Anterior cingulate cortex (tissue), 58 donors: Measurements from ENCODE around the gene TSPO.
"Not testable (repeated sequence)": the region's sequence is repeated elsewhere in the genome, so short reads cannot be mapped to it uniquely, and the experiment has no call there.

Experiments used
- DNase-seq, 58 donors: peaks; one replicate each; lab custom pipeline; 2025; lab: John Stamatoyannopoulos, UW

The TSPO gene

GRCh38 chr22:43151251-43152002, at the start of gene TSPO:
Gene TSPO, plus strand, starts transcription at chr22:43151559. Its CDS starts 7,680 bp downstream, at chr22:43159239.
- peak in 54 of 58 donors; percentile 17 to 89 (median 70) for DNase-seq

DNA sequence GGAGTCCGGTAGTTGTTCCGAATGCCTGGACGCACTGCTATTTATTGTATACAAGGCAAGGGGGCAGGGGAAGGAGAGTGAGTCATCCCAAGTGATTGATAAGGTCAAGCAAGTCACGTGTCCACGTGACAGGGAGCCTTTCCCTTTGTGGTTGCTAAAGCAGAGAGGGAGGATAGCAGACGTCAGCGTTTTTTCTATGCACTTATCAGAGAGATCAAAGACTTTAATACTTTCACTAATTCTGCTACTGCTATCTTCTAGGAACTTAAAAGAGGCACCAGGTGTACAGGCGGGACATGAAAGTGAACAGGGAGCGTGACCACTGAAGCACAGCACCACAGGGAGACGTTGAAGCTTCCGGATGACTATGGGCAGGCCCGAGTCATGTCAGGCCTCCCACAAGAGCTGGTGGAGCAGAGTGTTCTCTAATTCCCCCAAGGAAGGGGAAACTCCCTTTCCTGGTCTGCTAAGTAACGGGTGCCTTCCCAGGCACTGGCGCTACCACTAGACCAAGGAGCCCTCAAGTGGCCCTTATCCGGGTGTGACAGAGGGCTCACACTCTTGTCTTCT, 47.2 kb upstream of the TSPO start:
- not testable (repeated sequence) for DNase-seq

- DNase-seq, result not testable (repeated sequence)
Measured at GRCh38 chr22:43104950-43105349, 46.4 kb upstream of the TSPO start.

DNA sequence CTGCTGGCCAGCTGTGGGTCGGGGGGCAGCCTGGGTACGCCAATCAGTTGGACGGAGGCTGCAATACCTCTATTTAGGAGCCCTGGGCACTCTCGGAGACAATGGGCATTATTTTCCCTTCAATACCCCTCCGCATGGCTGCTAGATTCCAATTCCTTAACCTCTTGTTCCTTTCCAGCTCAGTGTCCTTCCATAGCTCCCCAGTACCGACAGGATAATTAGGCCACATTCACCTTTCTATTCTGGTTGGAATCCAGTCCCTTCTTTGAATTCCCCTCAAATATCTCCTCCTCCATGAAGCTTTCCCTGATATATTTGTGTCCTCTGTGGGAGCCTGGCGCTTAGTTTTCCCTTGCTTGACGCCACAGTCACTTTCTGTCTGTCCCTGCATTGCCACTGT, 45.1 kb upstream of the TSPO start:
- DNase-seq, result no peak

DNA sequence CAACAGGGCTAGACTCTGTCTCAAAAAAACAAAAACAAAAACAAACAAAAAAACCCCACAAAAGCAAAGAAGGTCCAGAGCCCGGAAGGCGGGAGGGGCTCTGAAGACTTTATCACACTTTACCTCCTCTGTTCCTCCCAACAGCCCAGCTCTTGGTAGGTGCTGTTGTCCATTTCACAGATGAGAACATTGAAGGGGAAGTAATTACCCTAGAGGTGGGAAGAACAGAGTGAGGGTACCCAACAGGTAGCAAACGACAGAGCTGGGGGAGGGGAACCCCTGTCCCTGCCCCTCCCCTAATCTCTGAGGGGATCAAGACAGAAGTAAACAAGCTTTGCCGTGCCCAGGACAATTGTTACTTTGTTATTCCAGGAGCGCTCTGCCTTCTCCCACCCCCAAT, 41.8 kb upstream of the TSPO start:
- no peak for DNase-seq

GRCh38 chr22:43109921-43110443, 41.4 kb upstream of the TSPO start:
- no peak for DNase-seq

GRCh38 chr22:43110444-43110926, 40.9 kb upstream of the TSPO start, which contains the start of gene BIK:
Gene BIK, plus strand, starts transcription at chr22:43110750. Its CDS starts 13,273 bp downstream, at chr22:43124023.
- peak in 7 of 58 donors; percentile 1 to 43 (median 8) for DNase-seq

GRCh38 chr22:43110927-43111623, 40.3 kb upstream of the TSPO start:
- DNase-seq, result no peak

DNA sequence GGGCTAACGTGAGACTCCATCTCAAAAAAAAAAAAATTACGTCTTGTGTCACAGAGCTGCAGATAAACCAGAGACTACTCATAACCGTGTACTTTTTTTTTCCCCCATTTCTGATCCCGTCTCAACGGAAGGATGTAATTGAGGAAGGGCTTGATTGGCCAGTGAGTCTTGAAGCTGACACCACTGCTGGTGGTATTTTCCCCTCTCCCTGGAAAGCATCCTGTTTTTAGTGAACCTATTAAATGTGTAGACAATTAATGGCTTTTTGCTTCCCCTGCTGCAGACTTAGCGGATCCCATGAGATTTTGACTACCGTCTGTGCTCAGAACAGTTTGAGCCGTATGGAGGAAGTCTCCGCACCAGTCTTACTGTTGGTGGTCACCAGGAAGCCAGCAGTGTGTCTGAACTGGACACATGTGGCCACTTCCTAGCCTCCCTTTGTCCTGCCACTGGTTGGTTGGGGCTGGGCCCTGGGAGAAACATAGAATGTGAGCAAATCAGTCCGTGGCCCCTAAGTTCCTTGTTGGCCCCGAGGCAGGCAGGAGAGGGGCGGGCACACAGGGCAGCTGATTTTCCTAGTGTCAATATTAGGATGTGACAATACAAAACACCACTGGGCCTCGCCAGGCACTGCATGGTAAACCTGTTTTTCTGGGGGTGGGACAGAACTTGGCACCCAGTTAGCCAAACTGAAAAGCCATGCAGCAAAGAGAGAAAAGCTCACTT, 37.7 kb upstream of the TSPO start:
- no peak for DNase-seq

DNA sequence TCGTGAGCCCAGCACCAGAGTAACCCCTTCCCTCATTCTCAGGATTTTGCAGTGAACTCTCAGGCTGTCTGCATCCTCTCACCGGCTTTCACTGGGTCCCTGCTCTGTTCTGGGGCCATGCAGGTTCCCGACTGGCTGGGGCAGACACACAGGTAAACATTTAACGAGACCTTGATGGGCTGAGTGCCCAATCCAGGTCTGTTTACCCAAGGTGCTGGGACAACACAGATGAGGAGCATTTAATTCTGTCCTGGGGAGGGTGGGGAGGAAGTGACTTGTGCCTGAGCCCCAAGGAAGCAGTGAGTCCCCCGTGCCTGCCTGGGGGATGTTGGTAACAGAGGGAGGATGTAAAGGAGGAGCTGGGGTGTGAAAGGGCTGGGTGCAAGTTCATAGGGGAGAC, 36.4 kb upstream of the TSPO start:
- no peak for DNase-seq

GRCh38 chr22:43116932-43117331, 34.4 kb upstream of the TSPO start:
- no peak for DNase-seq

- no peak for DNase-seq
Measured at GRCh38 chr22:43118024-43118849, 33.1 kb upstream of the TSPO start.

DNA sequence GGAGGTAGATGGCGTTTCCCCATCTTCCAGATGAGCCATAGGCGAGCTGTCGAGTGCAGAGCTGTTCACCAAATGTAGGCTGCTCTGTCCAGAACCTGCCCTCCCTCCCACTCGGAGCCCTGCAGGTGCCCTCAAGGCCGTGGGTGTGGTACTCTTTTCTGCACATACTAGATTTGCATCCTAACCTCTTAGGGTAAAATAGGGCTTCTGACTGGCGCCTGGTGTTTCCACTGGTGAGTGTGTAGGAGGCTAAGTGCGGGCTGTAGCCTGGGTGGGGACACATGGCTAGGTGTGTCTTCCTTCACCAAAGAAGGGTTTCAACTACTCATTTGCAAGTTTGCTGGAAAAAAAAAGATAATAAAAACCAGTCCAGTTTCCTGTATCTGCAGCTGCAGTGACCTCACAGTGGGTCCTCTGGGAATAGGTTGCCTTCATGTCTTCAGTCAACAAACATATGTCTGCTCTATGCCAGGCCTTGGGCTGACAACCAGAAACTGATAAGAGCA, 32.4 kb upstream of the TSPO start:
- no peak for DNase-seq

DNA sequence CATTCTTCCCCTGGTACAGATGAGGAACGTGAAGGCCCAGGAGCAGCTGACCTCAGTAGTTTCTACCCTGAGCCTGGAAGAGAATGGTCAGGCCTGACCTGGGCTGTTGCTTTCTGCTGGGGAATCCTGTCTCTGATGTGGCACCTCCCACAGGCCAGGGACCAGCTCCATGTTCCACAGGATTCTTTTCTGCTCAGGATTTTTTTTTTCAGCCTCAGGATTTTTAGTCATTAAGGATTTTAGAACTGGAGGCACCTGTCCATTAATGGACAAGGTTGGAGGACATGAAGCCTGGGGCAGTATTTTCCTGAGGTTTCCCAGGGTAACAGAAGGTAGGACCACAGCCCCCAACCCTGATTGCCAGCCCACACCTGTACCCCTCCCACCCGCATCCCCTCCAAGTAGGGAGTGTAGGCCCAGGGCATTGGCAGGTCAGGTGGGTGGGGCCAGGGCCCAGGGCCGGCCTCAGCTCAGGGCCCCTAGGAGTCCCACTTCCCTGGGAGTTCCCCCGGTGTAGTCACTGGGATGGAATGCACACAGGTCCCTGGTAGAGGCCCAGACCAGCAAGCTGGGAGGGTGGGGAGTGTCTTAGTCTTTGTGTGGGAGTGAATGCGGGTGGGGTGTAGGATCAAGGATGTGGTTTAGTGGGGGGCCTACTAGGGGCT, 24.7 kb upstream of the TSPO start:
- no peak for DNase-seq

DNA sequence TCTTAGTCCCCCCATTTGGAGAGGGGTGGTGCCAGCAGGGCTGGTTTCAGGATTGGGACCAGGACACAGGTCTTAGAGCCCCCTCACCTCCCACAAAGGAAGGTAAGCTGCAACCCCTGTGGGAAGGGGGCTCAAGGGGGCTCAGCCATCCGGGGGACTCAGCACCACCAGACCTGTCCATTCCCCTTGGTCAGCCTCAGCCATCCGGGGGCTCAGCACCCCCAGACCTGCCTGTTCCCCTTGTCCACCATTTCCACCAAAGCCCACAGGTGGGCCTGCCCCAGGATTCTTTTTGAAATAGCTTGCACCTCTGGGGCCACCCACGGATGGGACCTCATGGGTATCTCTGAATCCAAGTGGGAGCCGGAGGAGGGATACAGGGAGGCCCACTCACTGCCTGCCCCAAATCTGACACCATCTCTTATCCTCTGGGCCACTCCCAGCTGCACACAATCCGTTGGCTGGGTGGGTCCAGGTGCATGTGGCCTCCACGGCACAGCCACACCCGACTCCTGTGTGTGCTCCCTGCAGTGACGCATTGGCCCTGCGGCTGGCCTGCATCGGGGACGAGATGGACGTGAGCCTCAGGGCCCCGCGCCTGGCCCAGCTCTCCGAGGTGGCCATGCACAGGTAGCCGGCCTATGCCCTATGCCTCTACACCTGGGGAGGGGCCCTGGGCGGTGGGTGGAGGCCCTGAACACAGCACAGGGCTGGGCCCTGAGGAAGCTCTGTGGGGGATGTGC, 24.0 kb upstream of the TSPO start:
- no peak for DNase-seq

DNA sequence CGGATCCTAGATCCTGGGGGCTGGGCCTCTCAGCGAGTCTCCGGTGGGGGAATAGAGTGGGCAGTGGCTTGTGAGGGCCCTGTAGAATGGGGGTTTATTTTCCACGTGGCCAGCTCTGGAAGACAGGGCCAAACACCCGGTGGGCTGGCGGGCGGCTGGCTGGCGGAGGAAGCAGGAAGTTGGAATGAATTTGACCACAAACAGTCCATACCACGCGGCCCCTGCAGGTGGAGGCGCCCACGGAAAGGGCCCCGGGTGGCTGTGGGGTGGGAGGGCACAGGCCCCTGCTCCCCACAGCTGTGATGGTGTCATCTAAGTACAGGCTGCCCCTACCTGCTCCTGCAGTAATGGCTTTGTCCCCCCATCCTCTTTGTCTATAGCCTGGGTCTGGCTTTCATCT, 23.2 kb upstream of the TSPO start:
- no peak for DNase-seq

GRCh38 chr22:43128928-43129424, 22.4 kb upstream of the TSPO start:
- DNase-seq, result no peak
